Uterus (tissue), 2 donors: ENCODE measurements around the gene INSYN2B.

Source experiments
- CTCF ChIP-seq, 4 experiments: fragments of 200-600 bp in 2 of 4; fragments of 450-650 bp in 2 of 4; sonication (generic) in 2 of 4; IDR thresholded peaks; one replicate each; pipeline ENCODE4 v1.5.1; 2016 to 2019; ENCODE audit warnings: antibody characterized with exemption in 4 of 4, mild to moderate bottlenecking in 2 of 4, moderate library complexity in 1 of 4
- POLR2A ChIP-seq, 2 donors: fragments of 450-650 bp; IDR thresholded peaks; one replicate each; pipeline ENCODE4 v1.6.1; 2016; ENCODE audit warnings: antibody characterized with exemption in 2 of 2, mild to moderate bottlenecking in 1 of 2, moderate library complexity in 1 of 2

GRCh38 chr5:169991115-169991869 lies 11.0 kb upstream of the INSYN2B start:
- TF ChIP-seq CTCF (IDR thresholded peaks at IDR 0.05) (no peak), POLR2A (IDR thresholded peaks at IDR 0.05) (no peak)
